IMR-90 (cell line): ENCODE data around the gene ASTN2. TPM values are rescaled to one million over a fixed set of nuclear protein-coding genes. Genes with fewer than 3 reads are reported as not detected.

Experiments
- ATAC-seq: fragments of 200-7000 bp; cut with Tn5 transposase; 2 replicates; pipeline ENCODE4 v1.9.1; 2020; ENCODE audit warnings: low read depth, mild to moderate bottlenecking, moderate library complexity
- BruUV-seq: library from RNA; stranded (reverse); fragments of 400-500 nt; replicated peaks from 2 replicates; lab custom pipeline; 2021; lab: Mats Ljungman, UMichigan
- CTCF ChIA-PET: fragments of 300-600 bp; formaldehyde crosslinking; extraction: SDS; loops from one replicate; lab custom pipeline; 2021; ENCODE audit warnings: antibody characterized with exemption; lab: Yijun Ruan, JAX
- POLR2A ChIA-PET: fragments of 300-600 bp; sonication (Branson Sonifier 250); formaldehyde crosslinking; loops from one replicate; lab custom pipeline; 2022; ENCODE audit warnings: antibody characterized with exemption; ENCODE audit not compliant: unreplicated experiment; lab: Charles Lee
- DNase-seq: peaks from one replicate; pipeline ENCODE4 v3.0.0; 2013
- H2AFZ ChIP-seq: replicated peaks from 2 replicates; pipeline ENCODE3; 2013; ENCODE audit warnings: low read length, mild to moderate bottlenecking; ENCODE audit not compliant: poor library complexity
- H2AK5ac ChIP-seq: 2 replicates; pipeline ENCODE4 v1.6.1; 2013; ENCODE audit warnings: low read depth, low read length, inconsistent platforms
- H2AK9ac ChIP-seq: replicated peaks from 2 replicates; pipeline ENCODE3; 2013; ENCODE audit warnings: mild to moderate bottlenecking, low read depth, low read length, moderate library complexity; ENCODE audit not compliant: poor library complexity
- H2BK120ac ChIP-seq: 2 replicates; pipeline ENCODE4 v1.6.1; 2013; ENCODE audit warnings: low read depth, low read length, inconsistent platforms
- H2BK15ac ChIP-seq: 3 replicates; pipeline ENCODE4 v1.6.1; 2013; ENCODE audit warnings: low read depth, low read length, inconsistent platforms
- H2BK20ac ChIP-seq: 2 replicates; pipeline ENCODE4 v1.6.1; 2013; ENCODE audit warnings: low read depth, mild to moderate bottlenecking, inconsistent platforms, low read length, moderate library complexity
- H2BK5ac ChIP-seq: 2 replicates; pipeline ENCODE4 v1.6.1; 2013; ENCODE audit warnings: mild to moderate bottlenecking, low read depth, low read length, inconsistent platforms; ENCODE audit not compliant: poor library complexity, severe bottlenecking
- H3K14ac ChIP-seq: replicated peaks from 2 replicates; pipeline ENCODE4 v1.6.1; 2013; ENCODE audit warnings: low read depth, low read length, inconsistent platforms
- H3K18ac ChIP-seq: 2 replicates; pipeline ENCODE4 v1.6.1; 2013; ENCODE audit warnings: low read depth, low read length, control low read depth
- H3K23ac ChIP-seq: 2 replicates; pipeline ENCODE4 v1.6.1; 2013; ENCODE audit warnings: low read depth, low read length, inconsistent platforms
- H3K27ac ChIP-seq: 2 replicates; pipeline ENCODE4 v1.5.1; 2013; ENCODE audit warnings: mild to moderate bottlenecking, control low read depth, low read length; ENCODE audit not compliant: insufficient read depth
- H3K27me3 ChIP-seq: 2 replicates; pipeline ENCODE4 v1.6.1; 2013; ENCODE audit warnings: low read length; ENCODE audit not compliant: control insufficient read depth, insufficient read depth
- H3K36me3 ChIP-seq: 2 replicates; pipeline ENCODE4 v1.6.1; 2013; ENCODE audit warnings: low read length, mixed read lengths; ENCODE audit not compliant: control insufficient read depth, insufficient read depth
- H3K4ac ChIP-seq: 2 replicates; pipeline ENCODE4 v1.6.1; 2013; ENCODE audit warnings: low read depth, low read length, inconsistent platforms
- H3K4me1 ChIP-seq: 2 replicates; pipeline ENCODE4 v1.6.1; 2013; ENCODE audit warnings: low read length, mixed read lengths; ENCODE audit not compliant: control insufficient read depth, insufficient read depth
- H3K4me2 ChIP-seq: 2 replicates; pipeline ENCODE4 v1.6.1; 2013; ENCODE audit warnings: low read depth, mild to moderate bottlenecking, control low read depth, low read length, moderate library complexity
- H3K4me3 ChIP-seq: 2 replicates; pipeline ENCODE4 v1.5.1; 2013; ENCODE audit warnings: low read depth, mild to moderate bottlenecking, control low read depth, low read length, moderate library complexity; ENCODE audit not compliant: insufficient read depth
- H3K56ac ChIP-seq: 2 replicates; pipeline ENCODE4 v1.6.1; 2013; ENCODE audit warnings: low read length, inconsistent platforms; ENCODE audit not compliant: insufficient read depth; ENCODE audit errors: extremely low read depth
- H3K79me1 ChIP-seq, 2 experiments: 2 replicates each; pipeline ENCODE4 v1.6.1; 2013; ENCODE audit warnings: low read length in 2 of 2, inconsistent platforms in 1 of 2, low read depth in 1 of 2
- H3K9ac ChIP-seq: 2 replicates; pipeline ENCODE4 v1.6.1; 2013; ENCODE audit warnings: low read depth, low read length, control low read depth
- H3K9me1 ChIP-seq: 2 replicates; pipeline ENCODE4 v1.6.1; 2013; ENCODE audit warnings: low read length, inconsistent platforms; ENCODE audit not compliant: insufficient read depth
- H3K9me3 ChIP-seq: 2 replicates; pipeline ENCODE4 v1.6.1; 2013; ENCODE audit warnings: low read length; ENCODE audit not compliant: control insufficient read depth, insufficient read depth
- H4K20me1 ChIP-seq: 2 replicates; pipeline ENCODE4 v1.6.1; 2013; ENCODE audit warnings: low read length, inconsistent platforms; ENCODE audit not compliant: insufficient read depth
- H4K5ac ChIP-seq: 2 replicates; pipeline ENCODE4 v1.6.1; 2013; ENCODE audit warnings: mild to moderate bottlenecking, low read depth, low read length, control low read depth
- H4K8ac ChIP-seq, 2 experiments: 2 replicates each; pipeline ENCODE4 v1.6.1; 2013; ENCODE audit warnings: low read depth in 2 of 2, low read length in 2 of 2, control low read depth in 1 of 2, inconsistent platforms in 1 of 2
- H4K91ac ChIP-seq: 2 replicates; pipeline ENCODE4 v1.6.1; 2013; ENCODE audit warnings: low read depth, low read length, inconsistent platforms; ENCODE audit not compliant: insufficient read depth
- BHLHE40 ChIP-seq: fragments of 150-350 bp; IDR thresholded peaks from 2 replicates; pipeline ENCODE4 v1.6.1; 2016; ENCODE audit warnings: mild to moderate bottlenecking, low read depth, low read length
- CEBPB ChIP-seq: IDR thresholded peaks from 2 replicates; pipeline ENCODE4 v1.6.1; 2012; ENCODE audit warnings: low read depth, low read length, improper control_type of control experiment
- CHD1 ChIP-seq: IDR thresholded peaks from 2 replicates; pipeline ENCODE4 v1.6.1; 2012; ENCODE audit warnings: low read depth, low read length, improper control_type of control experiment
- ELK1 ChIP-seq: fragments of 150-350 bp; IDR thresholded peaks from 2 replicates; pipeline ENCODE4 v1.6.1; 2016; ENCODE audit warnings: low read depth, mild to moderate bottlenecking, low read length, moderate library complexity, borderline replicate concordance
- FOS ChIP-seq: fragments of 150-350 bp; IDR thresholded peaks from 2 replicates; pipeline ENCODE4 v1.6.1; 2016; ENCODE audit warnings: low read depth, low read length
- MAFK ChIP-seq: IDR thresholded peaks from 2 replicates; pipeline ENCODE4 v1.6.1; 2012; ENCODE audit warnings: low read depth, low read length, improper control_type of control experiment
- MAZ ChIP-seq: IDR thresholded peaks from 2 replicates; pipeline ENCODE4 v1.6.1; 2012; ENCODE audit warnings: low read depth, mild to moderate bottlenecking, low read length, improper control_type of control experiment, moderate library complexity, borderline replicate concordance
- MXI1 ChIP-seq: IDR thresholded peaks from 2 replicates; pipeline ENCODE4 v1.6.1; 2012; ENCODE audit warnings: low read depth, mild to moderate bottlenecking, low read length, moderate library complexity, borderline replicate concordance
- NFE2L2 ChIP-seq: fragments of 150-350 bp; IDR thresholded peaks from 2 replicates; pipeline ENCODE4 v1.6.1; 2016; ENCODE audit warnings: low read depth, mild to moderate bottlenecking, low read length
- POLR2A ChIP-seq: IDR thresholded peaks from 2 replicates; pipeline ENCODE4 v1.6.1; 2012; ENCODE audit warnings: mild to moderate bottlenecking, low read depth, low read length
- RAD21 ChIP-seq: IDR thresholded peaks from 2 replicates; pipeline ENCODE4 v1.6.1; 2012; ENCODE audit warnings: low read length, improper control_type of control experiment
- RCOR1 ChIP-seq: IDR thresholded peaks from 2 replicates; pipeline ENCODE4 v1.6.1; 2012; ENCODE audit warnings: mild to moderate bottlenecking, low read length, improper control_type of control experiment; ENCODE audit not compliant: insufficient replicate concordance
- RFX5 ChIP-seq: IDR thresholded peaks from 2 replicates; pipeline ENCODE4 v1.8.0; 2012; ENCODE audit warnings: low read depth, mild to moderate bottlenecking, low read length, moderate library complexity
- SMC3 ChIP-seq: fragments of 150-350 bp; IDR thresholded peaks from 2 replicates; pipeline ENCODE4 v1.6.1; 2016; ENCODE audit warnings: low read depth, mild to moderate bottlenecking, antibody characterized with exemption, low read length, moderate library complexity
- WGBS, 2 experiments: methylation state at CpG; one replicate each; pipeline versions ENCODE4 v1.1.5 to v1.1.7; 2013; ENCODE audit warnings: missing lambda C conversion rate in 2 of 2; ENCODE audit not compliant: insufficient read length in 1 of 2; ENCODE audit errors: extremely low coverage in 2 of 2; 5-methylcytosine and 5-hydroxymethylcytosine counted together
- dilution Hi-C: fragments of 300-500 bp; cut with HindIII; formaldehyde crosslinking; loops from one replicate; pipeline ENCODE4 v1.14.3; 2018; ENCODE audit warnings: low sequenced_read_pairs; ENCODE audit not compliant: unreplicated experiment
- in situ Hi-C: fragments of 300-500 bp; cut with MboI; formaldehyde crosslinking; loops from 3 replicates; pipeline ENCODE4 v1.14.3; 2019; ENCODE audit warnings: low sequenced_read_pairs, inconsistent platforms, mixed read lengths
- intact Hi-C: fragments of 100-400 bp; cut with micrococcal nuclease; formaldehyde crosslinking; loops from 2 replicates; pipeline ENCODE4 v1.10.0; 2022
- polyA plus RNA-seq, 3 experiments: library from polyadenylated mRNA; depleted of rRNA; stranded (reverse); fragments of >200 nt; gene quantifications; 2 replicates each; pipeline ENCODE4 v1.2.3, GENCODE V29; 2012; ENCODE audit warnings: low replicate concordance in 1 of 3
- total RNA-seq: library from RNA; depleted of rRNA; stranded (reverse); fragments of >200 nt; gene quantifications from 2 replicates; pipeline ENCODE4 v1.2.3, GENCODE V29; 2012
- TF ChIP-seq, protein P1 (sequence below): fragments of 150-350 bp; IDR thresholded peaks from 2 replicates; pipeline ENCODE4 v1.6.1; 2017; ENCODE audit warnings: mild to moderate bottlenecking, antibody characterized with exemption, low read length, low read depth
- TF ChIP-seq, protein P2 (sequence below): conservative IDR thresholded peaks from 2 replicates; pipeline ENCODE4 v1.5.1; 2012; ENCODE audit warnings: mild to moderate bottlenecking, low read depth, low read length, improper control_type of control experiment

The ASTN2 gene
- total and polyA plus RNA-seq, 2 of the 4 experiments (the other 2 are of a cell fraction) = 3.8 to 6.8 TPM

DNA sequence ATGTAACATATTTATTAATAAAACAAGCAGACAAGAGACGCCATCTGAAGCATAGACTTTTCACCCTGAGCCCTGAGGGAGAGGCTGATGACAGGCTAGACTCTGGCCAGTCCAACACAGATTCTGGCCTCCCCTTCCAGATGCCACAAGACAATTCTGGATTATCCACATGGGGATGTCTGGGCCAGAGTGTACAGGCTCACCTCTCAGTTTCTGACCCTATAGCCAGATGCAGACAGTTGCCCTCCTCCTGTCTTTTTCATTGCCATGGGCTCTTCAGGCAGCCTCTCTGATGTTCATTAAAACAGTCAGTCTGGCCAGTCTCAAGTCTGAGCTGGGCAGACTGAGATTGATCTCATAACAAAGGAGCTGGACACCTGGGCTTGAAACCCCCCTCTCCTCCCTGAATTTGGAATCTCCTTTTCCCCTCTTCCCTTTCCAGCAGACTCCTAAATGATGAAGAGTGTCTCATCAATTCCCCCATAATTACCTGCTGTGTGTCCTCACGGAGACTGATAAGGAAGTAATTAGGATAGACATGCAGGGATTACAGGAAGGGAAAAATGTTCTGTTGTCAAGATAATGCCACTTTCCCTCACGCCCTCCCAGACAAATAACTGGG, 89.6 kb downstream of the ASTN2 start:
- Histone ChIP-seq H4K5ac (no peak overlapping the region), H3K79me1 (no peaks in the 10 kb centered on the region), H3K4me2 (no peak overlapping the region), H3K27ac (no peak overlapping the region), H2BK15ac (no peak overlapping the region), H2AK9ac (no peak overlapping the region), H3K27me3 (no peaks in the 10 kb centered on the region), H3K56ac (no peak overlapping the region), H3K9me3 (peaks cover 8% of the 10 kb centered on the region; the same call in 1 of the 2 replicates), H3K4me1 (no peaks in the 10 kb centered on the region), H3K18ac (no peak overlapping the region), H3K9ac (no peak overlapping the region), H2BK5ac (no peak overlapping the region), H3K14ac (no peak overlapping the region), H3K36me3 (no peaks in the 10 kb centered on the region), H2BK20ac (no peak overlapping the region), H2BK120ac (no peak overlapping the region), H4K91ac (no peak overlapping the region), H4K20me1 (no peaks in the 10 kb centered on the region), H3K4me3 (no peak overlapping the region), H3K23ac (no peak overlapping the region), H3K4ac (no peak overlapping the region), H4K8ac (no peak overlapping the region), H2AK5ac (no peak overlapping the region), H3K9me1 (no peaks in the 10 kb centered on the region), H2AFZ (no peak overlapping the region)
- dilution Hi-C loops = no loop called here
- no TSS peak for BruUV-seq
- POLR2A ChIA-PET = no interaction called here
- no CpG with 5 or more reads among the region's 3 CpGs for WGBS, 2 experiments
- no peak for ATAC-seq
- TF ChIP-seq RAD21 (no peak), RFX5 (no peak), MAFK (no peak), NFE2L2 (no peak), ELK1 (no peak), SMC3 (no peak), CEBPB (no peak), POLR2A (no peak), RCOR1 (no peak), MXI1 (no peak), MAZ (no peak), CHD1 (no peak), FOS (no peak), BHLHE40 (no peak)
- TF ChIP-seq, protein P1, sequence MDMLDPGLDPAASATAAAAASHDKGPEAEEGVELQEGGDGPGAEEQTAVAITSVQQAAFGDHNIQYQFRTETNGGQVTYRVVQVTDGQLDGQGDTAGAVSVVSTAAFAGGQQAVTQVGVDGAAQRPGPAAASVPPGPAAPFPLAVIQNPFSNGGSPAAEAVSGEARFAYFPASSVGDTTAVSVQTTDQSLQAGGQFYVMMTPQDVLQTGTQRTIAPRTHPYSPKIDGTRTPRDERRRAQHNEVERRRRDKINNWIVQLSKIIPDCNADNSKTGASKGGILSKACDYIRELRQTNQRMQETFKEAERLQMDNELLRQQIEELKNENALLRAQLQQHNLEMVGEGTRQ = no peak
- TF ChIP-seq, protein P2, sequence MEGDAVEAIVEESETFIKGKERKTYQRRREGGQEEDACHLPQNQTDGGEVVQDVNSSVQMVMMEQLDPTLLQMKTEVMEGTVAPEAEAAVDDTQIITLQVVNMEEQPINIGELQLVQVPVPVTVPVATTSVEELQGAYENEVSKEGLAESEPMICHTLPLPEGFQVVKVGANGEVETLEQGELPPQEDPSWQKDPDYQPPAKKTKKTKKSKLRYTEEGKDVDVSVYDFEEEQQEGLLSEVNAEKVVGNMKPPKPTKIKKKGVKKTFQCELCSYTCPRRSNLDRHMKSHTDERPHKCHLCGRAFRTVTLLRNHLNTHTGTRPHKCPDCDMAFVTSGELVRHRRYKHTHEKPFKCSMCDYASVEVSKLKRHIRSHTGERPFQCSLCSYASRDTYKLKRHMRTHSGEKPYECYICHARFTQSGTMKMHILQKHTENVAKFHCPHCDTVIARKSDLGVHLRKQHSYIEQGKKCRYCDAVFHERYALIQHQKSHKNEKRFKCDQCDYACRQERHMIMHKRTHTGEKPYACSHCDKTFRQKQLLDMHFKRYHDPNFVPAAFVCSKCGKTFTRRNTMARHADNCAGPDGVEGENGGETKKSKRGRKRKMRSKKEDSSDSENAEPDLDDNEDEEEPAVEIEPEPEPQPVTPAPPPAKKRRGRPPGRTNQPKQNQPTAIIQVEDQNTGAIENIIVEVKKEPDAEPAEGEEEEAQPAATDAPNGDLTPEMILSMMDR = no peak
- no peak for DNase-seq
- intact Hi-C loops = no loop called here
- in situ Hi-C loops = no loop called here
- CTCF ChIA-PET = no interaction called here
